ENCODE results near the gene REEP1.

Gene REEP1

DNA sequence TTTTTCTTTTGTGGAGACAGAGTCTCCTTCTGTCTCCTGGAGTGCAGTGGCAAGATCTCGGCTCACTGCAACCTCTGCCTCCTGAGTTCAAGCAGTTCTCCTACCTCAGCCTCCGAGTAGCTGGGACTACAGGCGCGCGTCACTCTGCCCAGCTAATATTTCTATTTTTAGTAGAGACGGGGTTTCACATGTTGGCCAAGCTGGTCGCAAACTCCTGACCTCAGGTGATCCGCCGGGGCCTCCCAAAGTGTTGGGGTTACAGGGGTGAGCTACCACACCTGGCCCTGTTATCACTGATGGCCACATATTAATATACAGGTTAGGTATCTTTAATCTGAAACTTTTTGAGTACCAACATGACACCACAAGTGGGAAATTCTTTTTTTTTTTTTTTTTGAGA is 134.7 kb downstream of the REEP1 start:
- TF ChIP-seq, protein P1, sequence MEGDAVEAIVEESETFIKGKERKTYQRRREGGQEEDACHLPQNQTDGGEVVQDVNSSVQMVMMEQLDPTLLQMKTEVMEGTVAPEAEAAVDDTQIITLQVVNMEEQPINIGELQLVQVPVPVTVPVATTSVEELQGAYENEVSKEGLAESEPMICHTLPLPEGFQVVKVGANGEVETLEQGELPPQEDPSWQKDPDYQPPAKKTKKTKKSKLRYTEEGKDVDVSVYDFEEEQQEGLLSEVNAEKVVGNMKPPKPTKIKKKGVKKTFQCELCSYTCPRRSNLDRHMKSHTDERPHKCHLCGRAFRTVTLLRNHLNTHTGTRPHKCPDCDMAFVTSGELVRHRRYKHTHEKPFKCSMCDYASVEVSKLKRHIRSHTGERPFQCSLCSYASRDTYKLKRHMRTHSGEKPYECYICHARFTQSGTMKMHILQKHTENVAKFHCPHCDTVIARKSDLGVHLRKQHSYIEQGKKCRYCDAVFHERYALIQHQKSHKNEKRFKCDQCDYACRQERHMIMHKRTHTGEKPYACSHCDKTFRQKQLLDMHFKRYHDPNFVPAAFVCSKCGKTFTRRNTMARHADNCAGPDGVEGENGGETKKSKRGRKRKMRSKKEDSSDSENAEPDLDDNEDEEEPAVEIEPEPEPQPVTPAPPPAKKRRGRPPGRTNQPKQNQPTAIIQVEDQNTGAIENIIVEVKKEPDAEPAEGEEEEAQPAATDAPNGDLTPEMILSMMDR (IDR thresholded peaks at IDR 0.05; ENCODE audit: borderline replicate concordance, insufficient read depth, low read depth, low read length), result no peak

DNA sequence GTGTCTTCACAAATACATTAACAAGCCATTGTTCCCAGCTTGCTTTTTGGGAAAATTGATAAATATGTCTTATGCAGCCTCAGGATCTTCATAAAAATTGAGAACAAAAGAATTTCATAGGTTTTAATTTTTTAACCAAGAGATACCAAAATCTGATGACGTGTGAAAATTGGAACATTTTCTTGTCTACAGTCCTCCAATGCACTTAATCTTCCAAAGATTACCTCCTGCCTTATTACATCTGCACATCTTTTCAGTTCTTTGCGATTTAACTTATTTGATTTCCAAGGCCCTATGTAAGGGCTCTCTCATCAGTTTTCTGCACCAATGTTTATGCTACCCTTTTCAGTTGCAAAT is 135.1 kb downstream of the REEP1 start:
- no peak overlapping the region for H3K4me3 ChIP-seq (ENCODE audit: low read depth, low read length)
- TF ChIP-seq, protein P1 (IDR thresholded peaks at IDR 0.05; ENCODE audit: borderline replicate concordance, insufficient read depth, low read depth, low read length), result no peak

More for the DNA sequence above, 134.7 kb downstream of the REEP1 start:
- no peak overlapping the region for H3K4me3 ChIP-seq (ENCODE audit: low read depth, low read length)

DNA sequence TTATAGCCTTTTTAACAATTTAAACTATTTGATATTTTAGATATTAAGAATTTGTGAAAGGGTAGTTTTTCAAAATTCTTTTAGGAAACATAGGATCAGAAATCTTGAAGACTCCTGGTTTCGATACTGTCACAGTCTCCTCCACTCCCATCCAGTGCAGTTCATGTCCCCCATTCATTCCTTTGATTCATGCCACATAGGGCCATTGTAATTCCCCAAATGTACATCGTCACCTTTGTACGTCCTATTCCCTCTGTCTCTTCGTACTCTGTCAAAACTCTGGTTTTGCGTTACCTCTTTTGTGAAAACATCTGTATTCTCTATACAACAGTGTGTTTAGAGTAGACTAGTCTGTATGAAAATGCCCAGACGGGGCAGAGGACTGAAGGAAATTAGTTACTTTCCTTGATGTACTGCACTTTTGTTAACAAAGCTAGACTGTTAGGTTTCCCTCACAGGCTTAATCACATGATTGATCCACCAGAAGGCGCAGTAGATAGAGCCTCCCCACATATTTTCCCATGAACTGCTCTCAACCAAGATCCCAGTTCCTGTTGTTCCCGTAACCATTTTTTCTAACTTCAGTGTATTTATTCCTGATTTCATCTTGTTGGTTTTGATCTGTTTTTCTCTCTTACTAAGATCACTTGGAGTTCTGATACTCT is 135.6 kb downstream of the REEP1 start:
- TF ChIP-seq, protein P1 (IDR thresholded peaks at IDR 0.05; ENCODE audit: borderline replicate concordance, insufficient read depth, low read depth, low read length), result no peak
- no peak overlapping the region for H3K4me3 ChIP-seq (ENCODE audit: low read depth, low read length)

DNA sequence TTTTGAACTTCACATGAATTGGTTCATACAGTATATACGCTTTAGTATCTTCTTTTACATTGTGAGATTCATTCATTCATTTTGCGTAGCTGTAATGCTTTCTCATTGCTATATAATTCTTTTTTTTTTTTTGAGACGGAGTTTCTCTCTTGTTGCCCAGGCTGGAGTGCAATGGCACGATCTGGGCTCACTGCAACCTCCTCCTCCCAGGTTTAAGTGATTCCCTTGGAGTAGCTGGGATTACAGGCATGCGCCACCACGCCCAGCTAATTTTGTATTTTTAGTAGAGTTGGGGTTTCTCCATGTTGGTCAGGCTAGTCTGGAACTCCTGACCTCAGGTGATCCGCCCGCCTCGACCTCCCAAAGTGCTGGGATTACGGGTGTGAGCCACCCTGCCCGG is 136.9 kb downstream of the REEP1 start:
- peak overlapping the region; percentile 67 for H3K4me3 ChIP-seq (ENCODE audit: low read depth, low read length)

DNA sequence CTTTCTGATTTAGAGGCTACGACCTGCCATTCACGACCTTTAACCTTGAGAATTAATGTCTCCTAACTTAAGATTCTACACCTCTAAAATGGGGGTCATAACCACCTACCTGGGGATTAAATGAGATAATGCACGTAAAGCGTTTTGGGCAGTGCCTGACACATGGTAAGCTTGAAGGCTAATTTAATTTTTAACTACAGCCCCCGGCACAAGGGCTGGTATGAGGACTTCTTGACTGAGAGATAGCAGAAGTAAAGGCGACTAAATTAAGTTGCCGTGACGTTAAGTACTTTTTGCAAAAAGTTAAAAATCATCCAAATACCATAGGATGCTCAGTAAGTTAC is 137.6 kb downstream of the REEP1 start:
- peak overlapping the region; percentile 67 for H3K4me3 ChIP-seq (ENCODE audit: low read depth, low read length)
- TF ChIP-seq, protein P1 (IDR thresholded peaks at IDR 0.05; ENCODE audit: borderline replicate concordance, insufficient read depth, low read depth, low read length), result no peak

DNA sequence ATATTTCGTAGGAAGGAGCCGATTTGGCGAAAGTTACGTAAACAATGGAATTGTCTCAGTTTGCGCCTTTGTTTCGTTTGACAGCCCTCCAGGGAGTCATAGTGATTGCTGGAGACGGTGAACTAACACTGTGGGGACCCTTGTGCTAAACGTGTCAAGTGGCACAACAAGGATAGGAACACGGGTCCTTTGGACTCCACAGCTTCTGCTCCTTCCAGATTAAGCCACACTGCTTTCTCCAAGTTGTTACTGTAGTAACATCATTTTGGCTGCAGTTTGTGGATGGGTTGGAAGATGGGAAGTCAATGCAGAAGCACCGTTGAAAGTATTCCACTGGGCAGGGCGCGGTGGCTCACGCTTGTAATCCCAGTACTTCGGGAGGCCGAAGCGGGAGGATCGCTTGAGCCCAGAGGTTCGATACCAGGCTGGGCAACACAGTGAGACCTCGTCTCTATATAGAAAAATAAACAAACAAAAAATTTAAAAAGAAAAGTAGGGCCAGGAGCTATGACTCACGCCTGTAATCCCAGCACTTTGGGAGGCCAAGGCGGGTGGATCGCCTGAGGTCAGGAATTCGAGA is 141.5 kb downstream of the REEP1 start:
- peak overlapping the region; percentile 90 for H3K4me3 ChIP-seq (ENCODE audit: low read depth, low read length)
- TF ChIP-seq, protein P1 (IDR thresholded peaks at IDR 0.05; ENCODE audit: borderline replicate concordance, insufficient read depth, low read depth, low read length), result no peak

DNA sequence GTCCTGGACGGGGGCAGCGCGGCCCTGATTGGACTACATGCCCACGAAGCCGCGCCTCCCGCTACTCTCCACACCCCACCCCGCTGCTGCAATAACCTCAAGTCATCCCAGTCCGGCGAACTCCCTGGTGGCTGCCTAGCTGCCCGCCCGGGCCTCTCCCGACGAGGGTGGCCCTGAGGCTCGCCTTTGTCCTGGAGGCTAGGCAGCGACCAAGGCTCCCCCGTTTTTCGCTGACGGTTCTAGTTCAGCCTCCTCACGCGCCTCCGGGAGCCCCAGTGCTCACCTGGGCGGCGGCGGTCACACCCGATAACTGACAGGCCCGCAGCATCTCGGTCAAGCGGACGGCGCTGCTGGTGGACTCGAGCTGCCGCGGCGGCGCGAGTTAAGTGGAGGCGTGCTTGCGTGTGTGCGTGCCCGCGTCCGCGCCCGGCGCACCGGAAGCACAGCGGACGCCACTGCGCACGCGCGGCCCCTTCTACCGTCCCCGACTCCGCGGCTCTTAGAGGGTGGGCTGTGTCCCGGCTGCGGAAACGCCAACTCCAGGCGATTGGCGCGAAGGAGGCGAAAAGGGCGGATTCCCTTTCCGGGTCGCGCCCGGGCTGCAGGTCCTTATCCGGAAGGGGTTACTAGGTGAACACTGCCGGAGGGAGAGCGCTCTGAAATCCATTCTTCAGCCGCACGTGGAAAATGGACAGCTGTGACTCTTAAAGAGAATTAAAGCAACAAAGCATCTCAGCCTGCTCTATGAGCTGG is 142.2 kb downstream of the REEP1 start, which contains the start of gene IMMT:
TSS of gene IMMT (minus strand) at position 408 of the 753 bp plus-strand sequence. CDS start at position 328, 80 bp downstream.
- TF ChIP-seq, protein P1 (IDR thresholded peaks at IDR 0.05; ENCODE audit: borderline replicate concordance, insufficient read depth, low read depth, low read length), result no peak
- H3K4me3 ChIP-seq (ENCODE audit: low read depth, low read length), result peak within 1 kb of the TSS; percentile 90
